ENCODE data around the gene DNM1. TPM values are rescaled to one million over a fixed set of nuclear protein-coding genes. Genes with fewer than 3 reads are reported as not detected.

The DNM1 gene
- total RNA-seq, 1 experiment from 2014 or later: 20.0 TPM

DNA sequence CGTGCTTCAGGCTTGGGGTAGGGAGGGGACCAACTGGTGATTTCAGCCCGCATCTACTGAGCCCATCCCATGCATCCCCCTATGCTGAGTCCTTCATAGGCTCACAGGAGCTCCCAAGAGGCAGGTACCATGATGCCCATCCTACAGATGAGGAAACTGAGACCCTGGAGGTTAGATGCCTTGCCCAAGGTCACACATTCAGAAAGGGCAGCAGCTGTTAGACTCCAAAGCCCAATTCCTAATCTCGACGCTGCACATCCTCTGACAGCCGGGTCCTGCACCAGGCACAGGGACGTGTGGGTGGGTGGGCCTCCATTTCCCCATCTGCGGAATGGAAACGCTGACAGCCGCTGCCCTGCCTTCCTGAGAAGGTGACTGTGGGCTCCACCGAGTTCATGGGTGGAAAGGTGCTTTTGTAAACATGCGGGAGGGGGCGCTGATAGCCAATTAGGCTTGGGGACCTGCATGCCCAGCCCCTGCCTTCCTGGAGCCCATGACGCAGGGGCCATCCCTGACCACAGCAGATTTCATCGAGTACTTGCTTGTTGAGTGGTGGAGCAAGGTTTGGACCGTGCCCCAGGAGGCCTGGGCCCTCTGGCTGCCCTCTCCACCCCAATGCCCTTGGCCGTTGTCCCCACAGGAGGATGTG is 2.2 kb downstream of the DNM1 start:
- DNase-seq (ENCODE audit: low spot score): no peak

DNA sequence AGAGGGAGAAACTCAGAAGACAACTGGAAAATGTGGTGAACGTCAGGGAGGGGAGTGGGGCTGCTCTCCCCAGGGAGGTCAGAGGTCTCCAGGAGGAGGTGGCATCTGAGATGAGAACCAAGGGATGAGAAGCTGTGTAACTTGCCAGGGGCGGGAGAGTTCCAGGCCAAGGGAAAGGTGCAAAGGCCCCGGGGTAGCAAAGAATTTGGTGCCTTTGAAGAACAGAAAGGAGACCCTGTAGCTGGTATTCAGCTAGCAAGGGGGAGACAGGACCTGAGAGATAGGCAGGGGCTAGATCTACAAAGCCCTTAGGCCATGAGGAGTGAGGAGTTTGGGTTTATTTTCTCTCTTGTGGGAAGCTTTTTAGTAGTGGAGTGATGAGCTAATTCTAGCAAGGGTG is 3.3 kb downstream of the DNM1 start:
- no peak for DNase-seq (ENCODE audit: low spot score)

DNA sequence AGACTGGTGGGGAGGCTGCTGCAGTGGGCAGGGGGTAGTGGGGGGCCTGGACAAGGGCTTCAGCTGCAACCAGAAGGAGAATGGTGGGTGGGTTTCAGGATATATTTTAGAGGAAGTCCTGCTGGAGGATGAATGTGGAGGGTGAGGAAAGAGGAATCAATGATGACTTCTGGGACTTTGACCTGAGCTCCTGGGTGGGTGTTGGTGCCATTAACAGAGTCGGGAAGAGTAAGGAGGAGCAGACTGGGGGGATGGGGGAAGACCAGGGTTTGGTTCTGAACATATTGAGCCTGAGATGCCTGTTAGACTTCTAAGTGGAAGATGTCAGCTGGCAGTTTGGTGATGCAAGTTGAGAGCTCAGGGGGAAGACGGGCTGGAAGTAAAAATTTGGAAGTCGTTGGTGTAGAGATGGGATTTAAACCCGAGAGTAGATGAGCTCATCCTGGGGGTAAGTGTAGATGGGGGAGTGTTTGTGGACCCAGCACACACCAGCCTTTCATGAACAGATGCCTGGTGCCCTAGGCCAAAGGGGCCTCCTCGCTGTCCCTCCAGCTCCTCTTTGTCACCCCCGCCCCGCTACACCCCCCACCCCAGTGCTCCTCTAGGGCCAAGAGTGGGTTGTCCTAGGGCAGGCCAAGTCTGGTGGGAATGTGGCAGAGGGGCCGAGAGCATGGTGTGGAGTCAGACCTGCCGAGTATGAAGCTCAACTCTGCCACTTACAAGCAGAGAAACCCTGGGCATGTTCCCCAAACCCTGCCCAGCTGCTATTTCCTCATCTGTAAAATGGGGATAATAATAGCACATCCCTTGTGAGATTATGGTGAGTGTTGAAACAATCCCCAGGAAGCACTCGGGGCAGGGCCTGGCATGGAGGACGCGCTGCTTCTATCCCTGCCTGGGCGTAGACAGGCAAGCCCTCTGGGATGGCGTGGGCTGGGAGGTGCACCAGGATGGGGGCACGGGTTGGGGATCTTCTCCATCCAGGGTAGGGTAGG is 4.0 kb downstream of the DNM1 start:
- no peak for DNase-seq (ENCODE audit: low spot score)

DNA sequence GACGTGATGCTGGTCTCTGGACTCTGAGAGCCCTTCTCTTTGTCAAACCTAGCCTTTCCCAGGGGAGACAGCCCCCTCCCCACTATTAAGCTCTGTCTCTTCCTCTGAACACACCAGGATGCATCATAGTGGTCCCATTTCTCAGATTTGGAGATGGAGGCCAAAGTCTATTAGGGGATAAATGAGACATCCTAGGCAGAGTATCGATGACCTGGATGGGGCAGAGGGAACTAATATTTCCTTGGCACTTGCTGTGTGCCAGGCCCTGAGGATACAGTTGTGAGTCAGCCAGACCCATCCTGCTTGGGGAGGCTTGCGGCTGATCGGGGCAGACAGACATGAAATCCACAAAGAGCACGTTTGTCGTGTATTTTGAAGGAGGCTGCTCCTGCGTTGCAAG is 5.2 kb downstream of the DNM1 start:
- DNase-seq (ENCODE audit: low spot score): no peak

DNA sequence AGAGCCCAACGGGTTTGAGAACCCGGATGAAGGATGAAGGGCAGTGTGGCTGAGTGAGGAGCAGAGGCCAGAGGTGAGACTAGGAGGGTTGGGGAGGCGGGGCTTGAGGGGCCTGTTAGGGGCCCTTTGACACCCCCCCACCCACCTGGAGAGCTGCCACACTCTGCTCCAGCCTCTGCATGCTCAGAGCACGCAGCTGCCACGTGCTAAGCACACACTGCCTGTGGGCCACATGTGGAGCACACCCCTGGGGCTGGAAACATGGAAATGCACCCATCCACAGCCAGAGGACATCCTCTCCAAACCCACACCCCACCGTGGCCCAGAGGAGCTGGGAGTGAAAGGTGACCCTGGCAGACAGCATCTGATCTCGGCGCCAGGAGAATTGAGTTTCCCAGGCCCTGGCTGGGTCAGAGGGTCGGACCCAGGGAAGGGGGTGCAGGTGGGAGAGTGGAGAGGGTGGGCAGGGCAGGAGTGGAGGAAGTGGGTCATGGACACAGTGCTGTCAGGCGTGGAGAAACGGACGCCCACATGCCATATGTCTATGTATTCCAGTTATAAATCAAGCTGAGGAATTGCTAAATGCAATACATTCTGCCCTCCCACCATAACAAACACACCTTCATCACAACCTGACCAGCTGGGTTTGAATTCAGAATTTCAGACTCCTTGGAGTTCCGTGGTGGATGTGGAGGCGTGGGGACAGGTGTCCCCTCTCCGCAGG is 5.9 kb downstream of the DNM1 start:
- DNase-seq (ENCODE audit: low spot score): no peak

DNA sequence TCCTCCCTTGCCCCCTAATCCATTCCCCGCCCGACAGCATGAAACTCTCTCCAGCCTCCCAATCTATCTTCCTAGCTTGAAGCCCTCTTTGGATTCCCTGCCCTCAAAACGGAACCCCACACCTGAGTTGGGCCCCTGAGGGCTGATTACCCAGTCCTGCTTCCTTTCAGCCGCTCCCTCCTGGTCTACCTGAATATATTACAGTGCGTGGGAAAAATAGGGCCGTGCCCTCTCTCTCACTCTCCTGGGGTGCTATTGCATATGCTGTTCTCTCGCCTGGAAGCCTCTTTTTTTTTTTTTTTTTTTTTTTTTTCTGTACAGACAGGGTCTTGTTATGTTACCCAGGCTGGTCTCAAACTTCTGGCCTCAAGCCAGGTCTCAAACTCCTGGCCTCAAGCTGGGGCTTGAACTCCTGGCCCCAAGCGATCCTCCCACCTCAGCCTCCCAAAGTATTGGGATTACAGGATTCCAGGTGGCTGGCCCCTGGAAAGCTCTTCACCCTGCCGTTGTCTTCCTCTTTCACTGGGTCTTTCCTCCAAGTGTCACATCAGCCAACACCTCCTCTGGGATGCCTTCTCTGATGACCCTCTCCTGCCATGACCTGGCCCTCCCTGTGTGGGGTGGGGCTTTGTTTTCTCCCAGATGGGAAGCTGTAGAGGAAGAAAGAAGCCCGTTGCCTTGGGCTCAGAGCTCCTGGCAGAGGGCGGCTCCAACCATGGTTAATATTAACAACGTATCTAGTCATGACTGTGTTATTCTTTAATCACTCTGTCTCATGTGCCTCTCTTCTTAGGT is 8.2 kb downstream of the DNM1 start:
- DNase-seq (ENCODE audit: low spot score): no peak

DNA sequence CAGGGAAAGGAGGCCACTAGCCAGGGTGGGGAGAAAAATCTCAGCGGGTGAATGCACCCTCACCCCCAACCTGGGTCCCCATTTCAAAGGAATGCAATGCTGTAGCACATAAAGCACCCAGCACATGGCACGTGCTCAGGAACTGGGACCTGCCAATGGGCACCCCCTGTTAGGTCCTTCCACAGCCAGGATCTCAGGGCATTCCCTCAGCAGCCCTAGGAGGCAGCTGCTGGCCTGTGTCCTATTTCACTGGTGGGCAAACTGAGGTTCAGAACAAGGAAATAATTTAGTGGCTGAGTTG is 8.8 kb downstream of the DNM1 start:
- DNase-seq (ENCODE audit: low spot score): no peak

DNA sequence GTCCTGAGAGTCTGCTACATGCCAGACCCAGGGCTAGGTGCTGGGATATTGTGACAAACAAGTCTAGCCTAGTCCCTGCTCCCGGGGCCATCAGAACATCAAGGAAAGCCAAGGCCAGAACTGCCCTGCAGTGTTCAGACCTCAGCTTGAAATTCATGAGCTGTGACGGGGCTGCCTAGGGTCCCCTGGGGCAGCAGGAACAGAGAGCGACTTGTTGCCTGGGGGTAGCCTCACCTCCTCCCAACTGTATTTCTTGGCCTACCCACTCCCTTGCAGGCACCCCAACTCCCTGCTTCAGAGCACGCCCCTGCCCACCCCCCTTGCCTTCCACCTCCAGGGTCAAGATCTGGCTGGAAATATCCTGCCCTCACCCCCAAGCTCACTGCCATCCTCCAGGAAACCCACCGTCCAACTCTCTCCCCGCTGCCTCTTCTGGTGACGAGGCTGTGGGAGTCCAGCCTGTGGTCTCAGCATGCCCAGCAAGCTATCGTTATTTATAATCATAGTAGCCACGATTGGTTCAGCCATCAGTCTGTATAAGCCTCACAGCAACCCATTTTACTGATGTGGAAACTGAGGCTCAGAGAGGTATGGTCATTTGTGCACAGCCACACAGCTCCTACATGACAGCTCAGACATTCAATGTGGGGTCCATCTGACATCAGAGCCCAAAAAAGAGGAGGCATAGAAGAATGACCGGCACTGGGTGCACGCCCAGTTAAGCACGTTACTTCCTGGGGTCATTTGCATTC is 10.7 kb downstream of the DNM1 start:
- DNase-seq (ENCODE audit: low spot score): no peak

DNA sequence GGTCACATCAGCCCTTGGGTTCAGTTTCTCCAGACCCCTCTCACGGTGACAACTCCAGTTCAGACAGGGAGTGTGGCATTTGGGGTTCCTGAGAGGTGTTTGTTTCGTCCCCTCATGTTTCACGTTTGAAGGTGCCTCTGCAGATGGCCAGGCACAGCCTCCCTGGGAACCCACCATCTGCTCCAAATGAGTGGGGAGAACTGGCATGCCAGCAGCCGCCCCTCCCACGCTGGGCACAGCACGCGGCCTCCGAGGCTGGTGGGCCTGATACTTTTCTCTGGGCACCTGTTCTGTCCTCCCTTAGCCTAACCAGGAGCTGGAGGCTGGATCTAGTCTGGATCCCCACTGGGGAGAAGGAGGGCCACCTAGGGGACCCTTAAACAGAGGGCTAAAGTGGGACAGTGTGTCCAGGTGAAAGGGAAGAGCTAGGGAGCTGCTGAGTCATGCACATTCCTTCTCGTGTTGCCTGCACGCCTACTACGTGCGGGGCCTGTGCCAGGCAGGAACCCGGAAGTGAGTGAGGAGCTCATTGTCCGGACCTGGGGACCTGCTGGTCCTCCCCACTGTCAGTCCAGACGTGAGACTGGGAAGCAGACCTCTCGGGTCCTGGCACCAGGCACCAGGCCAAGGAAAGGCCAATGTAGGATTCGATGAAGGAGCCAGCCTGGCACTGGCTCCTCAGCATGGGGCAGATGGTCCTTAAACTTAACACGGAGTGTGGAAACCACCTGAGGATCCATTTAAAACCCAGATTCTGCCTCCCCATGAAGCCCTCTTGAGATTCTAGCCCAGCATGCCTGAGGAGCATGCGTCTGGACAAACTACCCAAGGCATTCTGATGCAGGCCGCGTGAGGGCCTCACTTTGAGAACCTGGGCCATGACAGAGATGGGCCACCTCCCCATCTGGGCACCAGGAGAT is 11.7 kb downstream of the DNM1 start:
- no peak for DNase-seq (ENCODE audit: low spot score)

DNA sequence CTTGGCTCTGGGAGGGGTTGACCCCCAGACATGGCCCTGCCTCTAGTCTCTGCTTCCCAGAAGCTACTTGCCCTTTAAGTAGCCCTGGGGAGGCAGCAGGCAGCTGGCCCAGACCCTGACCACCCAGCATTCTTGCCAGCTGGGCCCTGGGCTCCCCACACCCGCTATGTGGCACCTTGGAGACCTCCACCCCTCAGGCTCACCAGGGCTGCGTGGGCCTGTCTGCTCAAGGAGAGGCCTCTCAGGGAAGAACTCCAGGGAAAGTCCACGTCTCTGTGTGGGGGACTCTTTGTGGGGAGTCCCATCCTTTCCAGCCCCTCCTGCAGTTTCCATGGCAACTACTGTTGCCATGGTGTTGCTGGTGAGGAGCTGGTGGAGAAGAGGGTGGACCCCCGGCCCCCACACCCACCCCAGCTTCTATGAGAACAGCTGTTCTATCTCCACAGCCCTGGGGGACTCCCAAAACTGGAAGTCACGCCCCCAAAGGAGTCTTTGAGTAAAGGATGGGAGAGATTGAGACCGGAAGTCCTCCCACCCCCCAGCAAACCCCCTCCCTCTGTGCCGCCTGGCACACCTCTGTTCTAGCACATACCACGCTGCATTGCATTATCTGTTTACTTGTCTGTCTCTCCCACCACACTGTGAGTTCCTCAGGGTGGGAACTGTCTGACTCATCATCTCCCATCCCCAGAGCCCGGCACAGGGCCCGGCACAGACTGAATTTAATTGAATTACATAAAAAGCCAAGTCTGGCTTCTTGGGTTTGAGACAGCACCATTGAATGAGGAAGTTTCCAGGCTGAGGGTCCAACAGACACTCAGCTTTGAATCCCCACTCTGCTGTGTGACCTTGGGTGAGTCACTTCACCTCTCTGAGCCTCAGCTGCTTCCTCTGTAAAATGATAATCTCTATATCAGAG is 12.6 kb downstream of the DNM1 start:
- no peak for DNase-seq (ENCODE audit: low spot score)

DNA sequence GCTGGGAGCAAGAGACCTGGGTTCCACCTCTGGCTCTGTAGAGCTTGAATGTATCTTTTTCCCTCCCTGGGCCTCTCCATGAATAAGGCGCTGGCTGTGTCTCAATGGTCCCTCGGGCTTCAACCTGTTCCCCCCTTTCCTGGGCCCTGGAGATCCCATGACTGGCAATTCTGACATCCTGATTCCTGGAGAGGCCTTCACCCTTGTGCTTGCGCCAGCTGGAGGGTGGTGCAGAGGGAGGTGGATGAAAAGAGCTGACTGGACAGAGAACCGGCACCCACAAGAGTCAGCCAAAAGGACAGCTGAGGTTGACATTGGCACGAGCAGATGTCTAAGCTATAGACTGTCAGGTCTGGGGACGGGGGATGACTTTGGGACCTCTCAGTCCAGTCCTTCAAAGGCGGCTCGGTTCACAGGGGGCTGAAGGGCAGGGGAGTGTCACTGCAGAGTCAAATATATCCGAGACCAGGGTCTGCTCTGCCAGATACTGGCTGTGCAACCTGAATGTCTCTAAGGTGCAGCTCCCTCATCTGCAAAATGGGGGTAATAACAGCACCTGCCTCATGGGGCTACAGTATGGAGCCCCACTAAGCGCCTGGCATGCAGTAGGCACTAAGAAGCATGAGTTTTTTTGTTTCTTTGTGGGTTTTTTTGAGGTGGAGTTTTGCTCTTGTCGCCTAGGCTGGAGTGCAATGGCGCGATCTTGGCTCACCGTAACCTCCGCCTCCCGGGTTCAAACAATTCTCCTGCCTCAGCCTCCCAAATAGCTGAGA is 13.8 kb downstream of the DNM1 start:
- no peak for DNase-seq (ENCODE audit: low spot score)

DNA sequence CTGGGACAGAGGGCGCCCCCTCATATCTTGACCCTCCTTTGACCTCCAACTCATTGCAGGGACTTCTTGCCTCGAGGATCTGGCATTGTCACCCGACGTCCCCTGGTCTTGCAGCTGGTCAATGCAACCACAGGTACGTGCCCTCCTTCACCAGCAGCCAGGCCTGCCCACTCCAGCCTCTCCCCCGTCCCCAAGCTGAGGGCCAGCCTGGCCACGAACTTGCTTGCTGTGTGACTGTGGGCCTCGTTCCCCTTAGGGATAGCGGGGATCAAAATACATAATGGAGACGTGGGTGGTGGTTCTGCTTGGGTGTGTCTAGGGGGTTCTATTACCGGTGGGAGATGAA is 15.0 kb downstream of the DNM1 start:
- DNase-seq (ENCODE audit: low spot score): no peak

DNA sequence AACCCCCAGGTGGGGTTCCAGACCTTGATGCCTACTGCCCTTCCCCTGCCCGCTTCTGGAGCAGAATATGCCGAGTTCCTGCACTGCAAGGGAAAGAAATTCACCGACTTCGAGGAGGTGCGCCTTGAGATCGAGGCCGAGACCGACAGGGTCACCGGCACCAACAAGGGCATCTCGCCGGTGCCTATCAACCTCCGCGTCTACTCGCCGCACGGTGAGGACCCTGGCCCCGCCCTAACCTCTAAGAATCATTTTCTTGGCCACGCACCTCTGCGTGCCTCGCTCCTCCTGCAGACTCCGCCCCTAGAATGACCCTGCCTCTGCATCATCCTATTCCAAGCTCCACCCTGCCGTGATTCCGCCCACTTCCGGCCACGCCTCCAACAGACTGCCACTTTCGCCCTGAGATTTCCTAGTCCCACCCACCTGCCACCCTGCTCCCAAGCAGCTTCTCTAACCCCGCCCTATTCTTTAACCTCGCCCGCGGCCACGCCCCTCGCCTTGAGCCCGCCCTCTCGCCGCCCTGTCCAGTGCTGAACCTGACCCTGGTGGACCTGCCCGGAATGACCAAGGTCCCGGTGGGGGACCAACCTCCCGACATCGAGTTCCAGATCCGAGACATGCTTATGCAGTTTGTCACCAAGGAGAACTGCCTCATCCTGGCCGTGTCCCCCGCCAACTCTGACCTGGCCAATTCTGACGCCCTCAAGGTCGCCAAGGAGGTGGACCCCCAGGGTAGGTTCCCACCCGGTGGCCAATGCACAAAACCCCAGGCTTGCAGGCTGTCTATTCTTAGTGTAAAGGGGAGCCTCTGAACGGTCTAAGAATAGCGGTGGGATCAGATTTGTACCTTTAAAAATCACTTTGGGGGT is 15.6 kb downstream of the DNM1 start:
- DNase-seq (ENCODE audit: low spot score): no peak

DNA sequence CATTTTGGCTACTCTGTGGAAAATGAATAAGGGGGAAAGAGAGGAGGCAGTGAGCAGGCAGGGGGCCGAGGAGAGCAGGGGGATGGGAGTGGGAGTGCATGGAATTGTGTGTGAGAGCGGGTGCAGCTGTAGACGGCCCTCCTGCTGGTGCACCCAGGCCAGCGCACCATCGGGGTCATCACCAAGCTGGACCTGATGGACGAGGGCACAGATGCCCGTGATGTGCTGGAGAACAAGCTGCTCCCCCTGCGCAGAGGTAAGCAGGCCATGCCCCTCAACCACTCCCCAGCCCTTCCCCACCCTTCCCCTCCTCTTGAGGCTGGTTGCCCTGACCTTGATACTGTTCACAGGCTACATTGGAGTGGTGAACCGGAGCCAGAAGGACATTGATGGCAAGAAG is 16.7 kb downstream of the DNM1 start:
- DNase-seq (ENCODE audit: low spot score): no peak

DNA sequence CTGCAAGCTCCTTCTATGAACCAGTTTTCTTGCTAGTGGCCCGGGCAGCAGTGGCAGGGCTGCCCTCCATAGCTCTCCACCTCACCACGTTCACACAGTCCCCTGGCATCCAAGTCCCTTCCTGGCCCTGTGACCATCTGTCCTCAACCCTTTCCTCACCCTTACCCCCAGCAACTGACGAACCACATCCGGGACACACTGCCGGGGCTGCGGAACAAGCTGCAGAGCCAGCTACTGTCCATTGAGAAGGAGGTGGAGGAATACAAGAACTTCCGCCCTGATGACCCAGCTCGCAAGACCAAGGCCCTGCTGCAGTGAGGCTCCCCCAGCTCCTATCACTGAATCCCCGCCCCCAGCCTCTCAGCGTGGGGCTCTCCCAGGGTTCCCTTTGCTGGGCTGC is 18.8 kb downstream of the DNM1 start:
- no peak for DNase-seq (ENCODE audit: low spot score)

DNA sequence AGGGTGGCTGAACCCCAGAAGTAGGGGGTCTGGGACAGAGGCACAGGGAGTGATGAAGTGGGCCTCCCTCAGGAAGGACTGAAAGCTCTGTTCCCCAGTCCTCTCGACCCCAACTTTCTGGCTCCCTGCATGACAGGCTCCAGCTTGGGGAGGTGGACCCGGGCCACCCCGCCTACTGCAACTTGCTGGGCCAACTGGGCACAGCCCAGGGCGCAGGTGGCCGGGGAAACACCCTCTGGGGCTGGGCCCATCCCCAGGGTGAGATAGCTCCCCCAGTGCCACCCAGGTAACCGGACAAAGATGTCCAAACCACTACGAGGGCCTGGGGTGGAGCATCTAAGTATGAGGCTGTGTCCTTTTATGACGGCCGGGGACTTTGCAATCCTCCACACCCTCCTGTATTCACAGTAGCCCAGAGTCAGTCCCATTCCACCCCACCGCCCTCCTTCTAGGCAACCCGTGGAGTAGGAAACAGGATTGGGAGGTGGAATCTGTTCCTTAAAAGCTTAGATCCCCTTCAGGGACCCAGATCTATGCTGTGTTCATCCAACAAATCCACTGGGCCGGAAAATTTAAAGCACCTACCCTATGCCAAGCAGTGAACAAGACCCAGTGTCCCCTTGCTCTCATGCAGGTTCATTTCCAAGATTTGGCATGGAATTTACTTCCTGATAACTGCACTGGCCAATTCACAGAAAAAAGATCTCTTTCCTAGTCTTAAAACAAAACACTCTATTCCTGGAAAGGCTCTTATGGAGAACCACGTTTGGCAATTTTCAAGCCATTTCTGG is 19.9 kb downstream of the DNM1 start:
- no peak for DNase-seq (ENCODE audit: low spot score)
